ENCODE results near the gene ZMYND8.
A peak's percentile ranks its signal among the peaks of the same experiment; 100 is the strongest.
"Not testable (repeated sequence)": the region's sequence is repeated elsewhere in the genome, so short reads cannot be mapped to it uniquely, and the experiment has no call there.

ZMYND8 gene

GRCh38 chr20:47262008-47262364 is 94.5 kb downstream of the ZMYND8 start:
- H3K9me3 ChIP-seq (ENCODE audit: control insufficient read depth in 2 of 2, low read length in 2 of 2): no peaks in the 10 kb centered on the region
- no peak overlapping the region for H3K9ac ChIP-seq (ENCODE audit: low read length in 2 of 2)
- H3K36me3 ChIP-seq (ENCODE audit: control insufficient read depth in 2 of 2, insufficient read depth in 2 of 2, low read length in 2 of 2): peaks cover 11 to 23% of the 10 kb centered on the region in 2 donors
- no peaks in the 10 kb centered on the region for H3K27me3 ChIP-seq (ENCODE audit: control insufficient read depth in 1 of 2, insufficient read depth in 2 of 2, low read length in 2 of 2)
- no peak overlapping the region for H3K4me3 ChIP-seq (ENCODE audit: low read length in 2 of 2)
- peaks cover 20% of the 10 kb centered on the region for H3K4me1 ChIP-seq (ENCODE audit: control insufficient read depth, insufficient read depth, low read length)
- H3K27ac ChIP-seq (ENCODE audit: low read length): no peak overlapping the region

GRCh38 chr20:47261161-47261774 is 95.2 kb downstream of the ZMYND8 start:
- Histone ChIP-seq H3K4me1 (ENCODE audit: control insufficient read depth, insufficient read depth, low read length) (peaks cover 23% of the 10 kb centered on the region), H3K36me3 (ENCODE audit: control insufficient read depth in 2 of 2, insufficient read depth in 2 of 2, low read length in 2 of 2) (peaks cover 11 to 23% of the 10 kb centered on the region in 2 donors)
- H3K4me3 ChIP-seq (ENCODE audit: low read length in 2 of 2); H3K27me3 ChIP-seq (ENCODE audit: control insufficient read depth in 1 of 2, insufficient read depth in 2 of 2, low read length in 2 of 2); H3K9ac ChIP-seq (ENCODE audit: low read length in 2 of 2); H3K27ac ChIP-seq (ENCODE audit: low read length); H3K9me3 ChIP-seq (ENCODE audit: control insufficient read depth in 2 of 2, low read length in 2 of 2): not testable (repeated sequence)

GRCh38 chr20:47260540-47261126 is 95.9 kb downstream of the ZMYND8 start:
- H3K27ac ChIP-seq (ENCODE audit: low read length); H3K9ac ChIP-seq (ENCODE audit: low read length in 2 of 2); H3K27me3 ChIP-seq (ENCODE audit: control insufficient read depth in 1 of 2, insufficient read depth in 2 of 2, low read length in 2 of 2); H3K4me3 ChIP-seq (ENCODE audit: low read length in 2 of 2); H3K9me3 ChIP-seq (ENCODE audit: control insufficient read depth in 2 of 2, low read length in 2 of 2): not testable (repeated sequence)
- peaks cover 23% of the 10 kb centered on the region for H3K4me1 ChIP-seq (ENCODE audit: control insufficient read depth, insufficient read depth, low read length)
- H3K36me3 ChIP-seq (ENCODE audit: control insufficient read depth in 2 of 2, insufficient read depth in 2 of 2, low read length in 2 of 2): peaks cover 11 to 23% of the 10 kb centered on the region in 2 donors

GRCh38 chr20:47258745-47259695 is 97.5 kb downstream of the ZMYND8 start:
- H3K4me1 ChIP-seq (ENCODE audit: control insufficient read depth, insufficient read depth, low read length): peaks cover 24% of the 10 kb centered on the region
- no peak overlapping the region for H3K27ac ChIP-seq (ENCODE audit: low read length)

GRCh38 chr20:47257771-47258170 is 98.7 kb downstream of the ZMYND8 start:
- Histone ChIP-seq H3K36me3 (ENCODE audit: control insufficient read depth in 2 of 2, insufficient read depth in 2 of 2, low read length in 2 of 2) (peaks cover 11 to 23% of the 10 kb centered on the region in 2 donors), H3K4me1 (ENCODE audit: control insufficient read depth, insufficient read depth, low read length) (peaks cover 17% of the 10 kb centered on the region), H3K9ac (ENCODE audit: low read length in 2 of 2) (no peak overlapping the region), H3K4me3 (ENCODE audit: low read length in 2 of 2) (no peak overlapping the region), H3K9me3 (ENCODE audit: control insufficient read depth in 2 of 2, low read length in 2 of 2) (no peaks in the 10 kb centered on the region), H3K27me3 (ENCODE audit: control insufficient read depth in 1 of 2, insufficient read depth in 2 of 2, low read length in 2 of 2) (no peaks in the 10 kb centered on the region), H3K27ac (ENCODE audit: low read length) (no peak overlapping the region)

More at GRCh38 chr20:47258745-47259695, 97.5 kb downstream of the ZMYND8 start:
- Histone ChIP-seq H3K9ac (ENCODE audit: low read length in 2 of 2) (no peak overlapping the region), H3K27me3 (ENCODE audit: control insufficient read depth in 1 of 2, insufficient read depth in 2 of 2, low read length in 2 of 2) (no peaks in the 10 kb centered on the region), H3K4me3 (ENCODE audit: low read length in 2 of 2) (no peak overlapping the region), H3K9me3 (ENCODE audit: control insufficient read depth in 2 of 2, low read length in 2 of 2) (no peaks in the 10 kb centered on the region), H3K36me3 (ENCODE audit: control insufficient read depth in 2 of 2, insufficient read depth in 2 of 2, low read length in 2 of 2) (peaks cover 11 to 23% of the 10 kb centered on the region in 2 donors)

GRCh38 chr20:47257256-47257655 is 99.2 kb downstream of the ZMYND8 start:
- no peak overlapping the region for H3K9ac ChIP-seq (ENCODE audit: low read length in 2 of 2)
- H3K9me3 ChIP-seq (ENCODE audit: control insufficient read depth in 2 of 2, low read length in 2 of 2): no peaks in the 10 kb centered on the region
- no peak overlapping the region for H3K4me3 ChIP-seq (ENCODE audit: low read length in 2 of 2)
- H3K27me3 ChIP-seq (ENCODE audit: control insufficient read depth in 1 of 2, insufficient read depth in 2 of 2, low read length in 2 of 2): no peaks in the 10 kb centered on the region
- no peak overlapping the region for H3K27ac ChIP-seq (ENCODE audit: low read length)
- peaks cover 11 to 21% of the 10 kb centered on the region in 2 donors for H3K36me3 ChIP-seq (ENCODE audit: control insufficient read depth in 2 of 2, insufficient read depth in 2 of 2, low read length in 2 of 2)
- H3K4me1 ChIP-seq (ENCODE audit: control insufficient read depth, insufficient read depth, low read length): peaks cover 15% of the 10 kb centered on the region

- Histone ChIP-seq H3K36me3 (ENCODE audit: control insufficient read depth in 2 of 2, insufficient read depth in 2 of 2, low read length in 2 of 2) (peaks cover 9 to 17% of the 10 kb centered on the region in 2 donors), H3K27me3 (ENCODE audit: control insufficient read depth in 1 of 2, insufficient read depth in 2 of 2, low read length in 2 of 2) (no peaks in the 10 kb centered on the region), H3K9me3 (ENCODE audit: control insufficient read depth in 2 of 2, low read length in 2 of 2) (no peaks in the 10 kb centered on the region), H3K9ac (ENCODE audit: low read length in 2 of 2) (peak overlapping the region; percentile 42 to 43), H3K4me1 (ENCODE audit: control insufficient read depth, insufficient read depth, low read length) (peaks cover 15% of the 10 kb centered on the region), H3K27ac (ENCODE audit: low read length) (no peak overlapping the region), H3K4me3 (ENCODE audit: low read length in 2 of 2) (peak overlapping the region in 1 of 2 donors; percentile 3)
Measured at GRCh38 chr20:47256668-47257236, 99.7 kb downstream of the ZMYND8 start.

GRCh38 chr20:47253872-47254271 is 102.6 kb downstream of the ZMYND8 start:
- Histone ChIP-seq H3K27me3 (ENCODE audit: control insufficient read depth in 1 of 2, insufficient read depth in 2 of 2, low read length in 2 of 2) (no peaks in the 10 kb centered on the region), H3K4me3 (ENCODE audit: low read length in 2 of 2) (no peak overlapping the region), H3K9ac (ENCODE audit: low read length in 2 of 2) (no peak overlapping the region), H3K36me3 (ENCODE audit: control insufficient read depth in 2 of 2, insufficient read depth in 2 of 2, low read length in 2 of 2) (peaks cover 9 to 11% of the 10 kb centered on the region in 2 donors), H3K4me1 (ENCODE audit: control insufficient read depth, insufficient read depth, low read length) (peaks cover 15% of the 10 kb centered on the region), H3K27ac (ENCODE audit: low read length) (no peak overlapping the region), H3K9me3 (ENCODE audit: control insufficient read depth in 2 of 2, low read length in 2 of 2) (no peaks in the 10 kb centered on the region)

GRCh38 chr20:47252879-47253307 is 103.6 kb downstream of the ZMYND8 start:
- no peak overlapping the region for H3K9ac ChIP-seq (ENCODE audit: low read length in 2 of 2)
- H3K27me3 ChIP-seq (ENCODE audit: control insufficient read depth in 1 of 2, insufficient read depth in 2 of 2, low read length in 2 of 2): no peaks in the 10 kb centered on the region
- H3K27ac ChIP-seq (ENCODE audit: low read length): no peak overlapping the region
- H3K9me3 ChIP-seq (ENCODE audit: control insufficient read depth in 2 of 2, low read length in 2 of 2): no peaks in the 10 kb centered on the region
- H3K4me3 ChIP-seq (ENCODE audit: low read length in 2 of 2): no peak overlapping the region
- H3K36me3 ChIP-seq (ENCODE audit: control insufficient read depth in 2 of 2, insufficient read depth in 2 of 2, low read length in 2 of 2): peaks cover 17 to 20% of the 10 kb centered on the region in 2 donors
- peaks cover 12% of the 10 kb centered on the region for H3K4me1 ChIP-seq (ENCODE audit: control insufficient read depth, insufficient read depth, low read length)

- Histone ChIP-seq H3K4me3 (ENCODE audit: low read length in 2 of 2) (no peak overlapping the region), H3K9ac (ENCODE audit: low read length in 2 of 2) (no peak overlapping the region), H3K36me3 (ENCODE audit: control insufficient read depth in 2 of 2, insufficient read depth in 2 of 2, low read length in 2 of 2) (peaks cover 24 to 28% of the 10 kb centered on the region in 2 donors), H3K4me1 (ENCODE audit: control insufficient read depth, insufficient read depth, low read length) (peaks cover 7% of the 10 kb centered on the region), H3K27ac (ENCODE audit: low read length) (no peak overlapping the region), H3K27me3 (ENCODE audit: control insufficient read depth in 1 of 2, insufficient read depth in 2 of 2, low read length in 2 of 2) (no peaks in the 10 kb centered on the region), H3K9me3 (ENCODE audit: control insufficient read depth in 2 of 2, low read length in 2 of 2) (no peaks in the 10 kb centered on the region)
Measured at GRCh38 chr20:47251154-47252020, 105.1 kb downstream of the ZMYND8 start.
